Dermis blood vessel endothelial cell (primary cell): ENCODE measurements around the gene RPL26. TPM values are rescaled to one million over a fixed set of nuclear protein-coding genes. Genes with fewer than 3 reads are reported as not detected.

Source experiments
- total RNA-seq: library from RNA; depleted of rRNA; stranded (reverse); fragments of >200 nt; gene quantifications from 2 replicates; pipeline ENCODE4 v1.2.3, GENCODE V29; 2014

RPL26 gene
- total RNA-seq, 1 donor from 2014 or later, result 5,071 TPM

Other genes starting within 250 kb of the RPL26 start
- gene PER1, start 230.8 kb downstream of the RPL26 start, total RNA-seq, result 7.7 and 18.7 TPM in 2 replicates
- 4.4 and 5.2 TPM in 2 replicates for gene VAMP2, start 220.2 kb downstream of the RPL26 start, total RNA-seq
- gene TMEM107, start 206.8 kb downstream of the RPL26 start, total RNA-seq, result 13.0 and 17.5 TPM in 2 replicates
- gene BORCS6, start 193.0 kb downstream of the RPL26 start, total RNA-seq, result 16.6 and 18.9 TPM in 2 replicates
- gene AURKB, start 172.6 kb downstream of the RPL26 start, total RNA-seq, result 15.3 and 58.0 TPM in 2 replicates
- gene CTC1, start 135.1 kb downstream of the RPL26 start, total RNA-seq, result 8.2 and 9.0 TPM in 2 replicates
- 21.8 and 42.3 TPM in 2 replicates for gene PFAS, start 133.9 kb downstream of the RPL26 start, total RNA-seq
- gene RANGRF, start 94.5 kb downstream of the RPL26 start, total RNA-seq, result 9.5 and 13.4 TPM in 2 replicates
- 0.51 and 0.84 TPM in 2 replicates for gene SLC25A35, start 87.8 kb downstream of the RPL26 start, total RNA-seq
- 24.7 and 30.6 TPM in 2 replicates for gene ARHGEF15, start 73.0 kb downstream of the RPL26 start, total RNA-seq
- not detected in 2 replicates for gene ODF4, start 43.4 kb downstream of the RPL26 start, total RNA-seq
- 0.05 TPM in 1 of 2 replicates, not detected in the other for gene RNF222, start 14.6 kb upstream of the RPL26 start, total RNA-seq
- 34.5 and 47.6 TPM in 2 replicates for gene NDEL1, start 52.7 kb upstream of the RPL26 start, total RNA-seq
- 227 and 533 TPM in 2 replicates for gene MYH10, start 247.5 kb upstream of the RPL26 start, total RNA-seq